Head of caudate nucleus (tissue), 42 donors: ENCODE results near the gene RPL22.

Source experiments
- DNase-seq, 42 donors: peaks; one replicate each; pipeline versions ENCODE4 v3.0.0 to v3.0.0-alpha.2; 2020 to 2021; ENCODE audit warnings: mixed read lengths in 7 of 42
- intact Hi-C: fragments of 100-400 bp; cut with DNase I; formaldehyde crosslinking; loops from one replicate; pipeline ENCODE4 v1.15.0; 2022

The RPL22 gene

GRCh38 chr1:6208723-6209660 lies 9.6 kb upstream of the RPL22 start:
- intact Hi-C loops, result no loop called here
- peak in 25 of 42 donors; percentile 11 to 63 (median 36) for DNase-seq

DNA sequence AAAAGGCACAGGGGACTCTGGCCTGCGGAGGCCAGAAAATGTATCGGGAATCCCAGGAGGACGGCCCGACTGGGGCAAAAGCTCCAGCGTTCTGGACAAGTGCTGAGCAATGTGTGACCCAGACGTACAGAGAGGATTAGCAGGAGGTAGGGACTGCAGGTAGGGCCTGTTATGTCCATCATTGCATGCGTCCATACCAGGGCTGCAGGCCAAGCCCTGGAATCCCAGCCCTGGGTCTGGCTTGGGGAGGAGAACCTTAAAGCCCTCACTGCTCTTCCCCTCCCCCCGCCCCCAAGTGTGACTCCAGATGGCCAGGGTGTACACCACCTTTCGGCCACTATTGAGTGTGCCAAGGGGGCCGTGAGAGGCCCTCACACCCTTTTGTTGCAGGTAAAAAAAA lies 8.5 kb upstream of the RPL22 start:
- intact Hi-C loops, result no loop called here
- DNase-seq, result no peak

DNA sequence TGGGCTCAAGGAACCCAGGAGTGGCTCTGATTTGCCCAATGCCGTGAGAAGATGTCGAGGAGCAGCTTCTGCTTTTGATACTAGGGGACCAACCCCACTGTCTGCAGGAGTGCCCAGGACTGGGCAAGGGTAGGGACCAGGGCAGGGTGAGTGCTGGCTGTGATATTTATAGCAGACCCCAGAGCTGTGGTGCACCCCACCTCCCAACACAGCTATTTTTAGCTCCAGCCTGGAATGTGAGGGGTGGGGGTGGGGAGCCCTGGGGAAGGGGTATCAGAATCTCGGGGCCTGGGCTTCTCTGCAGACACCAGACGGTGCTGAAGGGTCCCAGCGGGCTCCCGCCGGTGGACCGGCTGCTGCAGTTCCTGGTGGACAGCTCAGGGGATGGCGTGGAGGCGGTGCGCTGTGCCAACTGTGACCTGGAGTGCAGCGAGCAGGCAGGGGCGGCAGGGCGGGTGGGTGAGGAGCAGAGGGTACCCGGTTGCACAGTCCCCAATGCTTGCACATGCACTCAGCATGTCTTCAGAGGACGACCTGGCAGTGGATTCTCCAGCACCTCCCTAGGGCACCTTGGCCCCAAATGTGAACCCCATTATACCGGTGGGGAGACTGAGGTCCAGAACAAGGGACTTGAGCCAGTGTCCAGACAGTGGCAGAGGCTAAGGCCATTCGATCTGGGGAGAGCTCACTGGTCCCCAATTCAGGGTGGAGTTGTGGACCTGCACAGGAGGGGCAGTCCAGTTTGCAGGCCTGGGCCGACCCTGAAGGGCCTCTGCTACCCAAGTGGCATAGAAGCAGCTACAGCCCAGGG lies 7.9 kb upstream of the RPL22 start:
- intact Hi-C loops, result no loop called here
- no peak for DNase-seq

DNA sequence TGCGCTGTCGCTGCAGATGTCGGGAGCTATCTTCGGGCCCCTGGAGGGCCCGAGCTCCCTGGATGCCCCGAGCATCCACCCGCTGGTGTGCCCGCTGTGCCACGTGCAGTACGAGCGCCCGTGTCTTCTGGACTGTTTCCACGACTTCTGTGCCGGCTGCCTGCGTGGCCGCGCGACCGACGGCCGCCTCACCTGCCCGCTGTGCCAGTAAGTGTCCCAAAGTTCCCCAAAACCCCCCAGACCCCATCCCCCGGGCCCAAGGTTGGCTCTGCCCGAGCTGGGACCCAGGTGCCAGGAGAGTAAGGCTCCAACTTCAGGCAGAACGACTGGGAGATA lies 7.1 kb upstream of the RPL22 start:
- no peak for DNase-seq
- intact Hi-C loops, result no loop called here

DNA sequence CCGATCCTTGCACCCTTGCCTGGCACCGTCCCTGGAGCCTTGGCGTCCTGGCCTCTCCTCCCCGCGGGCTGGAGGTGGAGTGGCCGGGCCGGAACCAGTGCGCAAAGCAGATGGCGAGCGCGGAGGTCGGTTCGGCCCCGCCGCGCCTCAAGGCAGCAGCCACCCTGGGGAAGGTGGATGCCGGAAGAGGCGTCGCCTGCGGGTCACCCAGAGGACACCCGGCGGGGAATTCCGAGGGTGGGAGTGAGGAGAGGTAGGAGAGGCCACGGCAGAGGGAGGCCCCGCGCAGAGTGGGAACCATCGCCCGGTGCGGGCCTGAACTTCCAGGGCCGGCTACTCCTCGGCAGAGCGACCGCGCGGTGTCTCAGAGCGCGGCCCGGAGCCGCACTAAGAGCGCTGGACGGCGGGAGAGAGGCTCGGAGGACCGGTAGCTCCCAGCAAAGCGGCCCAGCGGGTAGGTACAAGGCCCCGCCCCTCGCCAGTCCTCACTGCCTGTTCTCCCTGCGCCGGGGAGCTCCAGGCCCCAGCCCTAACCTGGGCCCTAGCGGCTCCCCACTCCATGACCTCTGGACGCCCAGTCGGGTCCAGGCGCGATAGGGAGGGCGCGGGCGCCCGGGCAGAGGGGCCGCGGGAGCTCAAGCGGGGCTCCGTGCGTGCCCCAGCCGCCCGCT lies 6.6 kb upstream of the RPL22 start, which contains the start of gene RNF207:
Gene RNF207, plus strand, starts transcription at position 271 of the 671 bp plus-strand sequence. CDS start 417 bp downstream, outside the sequence.
- intact Hi-C loops, result no loop called here
- DNase-seq, result peak in 18 of 42 donors; percentile 23 to 54 (median 33)

- DNase-seq, result no peak
- intact Hi-C loops, result no loop called here
These were observed 2.9 kb upstream of the RPL22 start for GRCh38 chr1:6202256-6202655.

DNA sequence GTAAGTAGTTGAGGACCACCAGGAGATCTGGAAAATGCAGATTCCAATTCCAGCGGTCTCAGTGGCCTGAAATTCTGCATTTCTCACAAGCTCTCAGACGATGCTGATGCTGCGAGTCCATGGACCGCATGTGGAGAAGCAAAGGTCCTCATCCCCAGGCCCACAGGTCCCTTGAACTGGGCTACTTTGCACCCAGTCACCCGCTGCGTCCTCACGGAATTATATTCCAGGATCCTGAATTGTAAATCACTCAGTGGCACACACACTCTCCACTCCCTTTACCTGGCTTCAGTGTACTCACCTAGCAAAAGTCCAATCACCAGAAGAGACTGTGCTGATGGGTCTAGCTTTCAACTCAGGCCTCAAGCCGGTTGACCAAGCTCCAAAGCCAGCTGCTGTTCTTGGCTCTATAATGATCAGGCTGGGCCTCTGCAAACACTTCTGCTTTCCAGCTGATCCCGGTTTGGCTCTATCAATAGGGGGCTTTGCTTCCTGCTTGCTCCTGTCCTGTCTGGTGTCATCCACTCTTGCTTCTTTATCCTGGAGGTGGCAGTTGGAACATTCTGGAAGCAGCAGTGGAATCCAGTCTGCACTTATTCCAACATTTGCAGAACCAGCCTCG lies 904 bp upstream of the RPL22 start:
- intact Hi-C loops, result no loop called here
- no peak for DNase-seq

DNA sequence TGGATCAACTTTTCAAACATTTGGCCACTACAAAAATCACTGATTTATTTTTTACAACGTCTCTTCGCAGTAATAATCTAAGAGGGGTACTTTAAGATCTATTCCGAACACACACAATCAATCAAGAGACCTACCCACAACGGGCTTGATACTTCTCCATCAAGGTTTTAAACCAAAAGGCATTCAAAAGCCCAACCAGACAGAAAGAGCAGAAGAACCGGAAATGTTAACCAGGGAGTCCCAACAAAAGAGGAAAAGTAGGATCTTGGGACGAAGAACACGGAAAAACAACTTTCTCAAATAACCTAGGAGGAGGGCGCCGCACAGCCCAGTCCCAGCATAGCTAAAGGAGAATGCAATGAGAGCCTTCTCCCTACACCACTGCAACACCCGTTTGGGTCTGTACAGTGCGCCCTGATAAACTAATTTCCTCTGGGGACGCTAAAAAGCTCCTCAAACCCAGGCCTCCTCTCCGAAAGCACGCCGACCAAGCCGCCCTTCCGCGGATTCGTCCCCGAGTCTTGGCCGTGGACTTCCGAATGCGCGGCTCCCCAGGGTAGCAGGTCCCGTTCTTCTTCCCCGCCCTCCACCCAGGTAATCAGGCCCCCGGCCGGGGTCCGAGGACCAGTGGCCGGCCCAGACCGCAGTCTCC lies 623 bp downstream of the RPL22 start:
- intact Hi-C loops, result loop anchor here (2.0 kb wide), 1 partner anchor 36 kb away; the partner anchor contains the start of gene ICMT
- peak in 7 of 42 donors; percentile 21 to 51 (median 29) for DNase-seq

GRCh38 chr1:6197746-6198427 lies 1.5 kb downstream of the RPL22 start:
- intact Hi-C loops, result loop anchor here (2.0 kb wide), 1 partner anchor 37 kb away; the partner anchor contains the start of gene ICMT

GRCh38 chr1:6191968-6192367 lies 7.4 kb downstream of the RPL22 start:
- DNase-seq, result no peak
- intact Hi-C loops, result no loop called here

More at GRCh38 chr1:6197746-6198427, 1.5 kb downstream of the RPL22 start:
- no peak for DNase-seq

DNA sequence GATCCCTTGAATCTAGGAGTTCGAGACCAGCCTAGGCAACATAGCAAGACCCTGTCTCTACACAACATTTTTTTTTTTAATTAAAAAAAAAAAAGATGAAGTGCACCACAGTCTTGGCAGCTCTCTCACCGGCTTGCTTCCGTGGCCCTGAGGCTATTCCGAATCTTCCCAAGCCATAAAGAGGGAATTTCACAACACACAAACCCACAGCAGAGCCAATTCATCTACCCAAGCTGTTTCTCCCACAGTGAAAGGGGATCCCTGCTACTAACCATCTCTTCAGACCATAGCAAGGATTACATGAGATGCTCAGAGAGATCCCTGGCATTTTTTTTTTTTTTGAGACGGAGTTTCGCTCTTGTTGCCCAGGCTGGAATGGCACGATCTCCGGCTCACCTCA lies 10.9 kb downstream of the RPL22 start:
- intact Hi-C loops, result no loop called here
- no peak for DNase-seq

DNA sequence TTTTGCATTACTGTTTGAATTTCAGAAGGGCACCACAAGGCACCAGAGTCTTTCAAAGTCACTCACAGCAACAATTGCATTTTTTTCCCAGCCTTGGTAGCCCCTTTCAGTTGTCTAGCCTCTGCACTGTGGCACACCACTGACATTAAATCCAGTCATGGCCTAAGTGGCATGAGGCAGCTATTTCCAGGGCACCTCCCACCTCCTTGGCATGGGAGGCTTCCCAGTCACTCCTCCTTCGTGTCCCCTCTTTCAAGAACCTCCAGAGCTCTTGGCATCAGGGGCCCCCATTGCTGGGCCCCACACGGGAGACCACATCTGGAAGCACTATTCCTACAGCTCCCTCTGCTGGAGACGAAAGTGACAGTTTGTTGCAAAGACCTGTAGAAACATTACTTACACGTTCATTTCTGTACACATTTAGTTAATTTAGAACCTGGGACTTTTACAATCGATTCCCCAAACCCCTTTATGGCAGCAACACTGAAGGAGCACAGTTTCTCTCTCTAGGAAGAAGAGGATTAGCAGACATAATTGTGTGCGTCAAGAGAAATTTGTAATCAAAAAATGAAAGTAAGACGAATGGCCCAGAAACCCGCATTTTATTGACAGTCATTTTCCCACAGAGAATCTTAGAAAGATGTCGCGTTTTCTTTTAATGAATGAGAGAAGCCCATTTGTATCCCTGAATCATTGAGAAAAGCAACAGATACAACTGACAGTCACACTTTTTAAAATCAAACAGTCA lies 13.6 kb downstream of the RPL22 start:
- intact Hi-C loops, result no loop called here

GRCh38 chr1:6185151-6185550 lies 14.2 kb downstream of the RPL22 start:
- intact Hi-C loops, result no loop called here
- no peak for DNase-seq

More for the DNA sequence above, 13.6 kb downstream of the RPL22 start:
- DNase-seq, result peak in 13 of 42 donors; percentile 33 to 67 (median 49)

- no peak for DNase-seq
- intact Hi-C loops, result no loop called here
These were observed 15.2 kb downstream of the RPL22 start for GRCh38 chr1:6184083-6184783.

- DNase-seq, result no peak
- intact Hi-C loops, result no loop called here
These were observed 15.8 kb downstream of the RPL22 start for GRCh38 chr1:6183520-6183989.

GRCh38 chr1:6181347-6181770 lies 18.0 kb downstream of the RPL22 start:
- DNase-seq, result no peak
- intact Hi-C loops, result no loop called here
